Astrocyte (in vitro differentiated cells and primary cell): ENCODE data around the gene KCNQ1. TPM values are rescaled to one million over a fixed set of nuclear protein-coding genes. Genes with fewer than 3 reads are reported as not detected.

ENCODE experiments used
- DNase-seq: peaks from one replicate; pipeline ENCODE4 v3.0.0-alpha.2; 2010; ENCODE audit warnings: low read depth
- FAIRE-seq: peaks from 2 replicates; lab custom pipeline; 2011; peaks lifted over from hg19 to GRCh38; lab: Jason Lieb, UNC
- H2AFZ ChIP-seq: 2 replicates; pipeline ENCODE4 v1.6.0; 2012; ENCODE audit warnings: low read depth, low read length, inconsistent platforms
- H3K27ac ChIP-seq: 2 replicates; pipeline ENCODE4 v1.5.1; 2011; ENCODE audit warnings: low read depth, low read length, inconsistent platforms
- H3K27me3 ChIP-seq: 2 replicates; pipeline ENCODE4 v1.6.0; 2011; ENCODE audit warnings: low read length, inconsistent platforms; ENCODE audit not compliant: insufficient read depth
- H3K36me3 ChIP-seq: 2 replicates; pipeline ENCODE4 v1.5.1; 2011; ENCODE audit warnings: low read length, inconsistent platforms; ENCODE audit not compliant: insufficient read depth
- H3K4me1 ChIP-seq: 2 replicates; pipeline ENCODE4 v1.5.1; 2011; ENCODE audit warnings: low read length, inconsistent platforms; ENCODE audit not compliant: insufficient read depth
- H3K4me2 ChIP-seq: 2 replicates; pipeline ENCODE4 v1.6.0; 2012; ENCODE audit warnings: low read length, inconsistent platforms
- H3K4me3 ChIP-seq: 2 replicates; pipeline ENCODE4 v1.5.1; 2011; ENCODE audit warnings: low read depth, mild to moderate bottlenecking, low read length, inconsistent platforms; ENCODE audit not compliant: insufficient read depth
- H3K79me2 ChIP-seq: 2 replicates; pipeline ENCODE4 v1.6.0; 2012; ENCODE audit warnings: mild to moderate bottlenecking, low read length, inconsistent platforms; ENCODE audit not compliant: insufficient read depth
- H3K9ac ChIP-seq: 2 replicates; pipeline ENCODE4 v1.6.0; 2012; ENCODE audit warnings: mild to moderate bottlenecking, low read length, inconsistent platforms
- H3K9me3 ChIP-seq: 2 replicates; pipeline ENCODE4 v1.5.1; 2012; ENCODE audit warnings: low read depth, mild to moderate bottlenecking, low read length, inconsistent platforms; ENCODE audit not compliant: insufficient read depth
- H4K20me1 ChIP-seq: 2 replicates; pipeline ENCODE4 v1.6.0; 2012; ENCODE audit warnings: low read length, inconsistent platforms; ENCODE audit not compliant: insufficient read depth
- H3K27ac Mint-ChIP-seq: one replicate; pipeline ENCODE4 v1.8.0; 2021; ENCODE audit warnings: mild to moderate bottlenecking, mixed read lengths; ENCODE audit not compliant: unreplicated experiment
- H3K27me3 Mint-ChIP-seq: one replicate; pipeline ENCODE4 v1.8.0; 2021; ENCODE audit warnings: low read depth, mixed read lengths; ENCODE audit not compliant: unreplicated experiment
- H3K36me3 Mint-ChIP-seq: one replicate; pipeline ENCODE4 v1.8.0; 2021; ENCODE audit warnings: low read depth, mixed read lengths; ENCODE audit not compliant: unreplicated experiment
- H3K4me1 Mint-ChIP-seq: one replicate; pipeline ENCODE4 v1.8.0; 2021; ENCODE audit warnings: low read depth, mixed read lengths; ENCODE audit not compliant: unreplicated experiment
- H3K4me3 Mint-ChIP-seq: one replicate; pipeline ENCODE4 v1.8.0; 2021; ENCODE audit warnings: mild to moderate bottlenecking, moderate library complexity, mixed read lengths; ENCODE audit not compliant: unreplicated experiment
- H3K9me3 Mint-ChIP-seq: one replicate; pipeline ENCODE4 v1.8.0; 2021; ENCODE audit warnings: mild to moderate bottlenecking, mixed read lengths; ENCODE audit not compliant: unreplicated experiment
- CTCF ChIP-seq: IDR thresholded peaks from 2 replicates; pipeline ENCODE4 v1.5.1; 2011; ENCODE audit warnings: low read depth, mild to moderate bottlenecking, inconsistent platforms, low read length, moderate library complexity; ENCODE audit not compliant: insufficient read depth
- EZH2 ChIP-seq: IDR thresholded peaks from 2 replicates; pipeline ENCODE4 v1.6.1; 2012; ENCODE audit warnings: mild to moderate bottlenecking, low read length, inconsistent platforms; ENCODE audit not compliant: insufficient read depth
- total RNA-seq: library from RNA; stranded (reverse); gene quantifications from 2 replicates; pipeline ENCODE4 v1.2.1, GENCODE V29; 2021

KCNQ1 gene
- total RNA-seq, 1 donor from 2014 or later: not detected

DNA sequence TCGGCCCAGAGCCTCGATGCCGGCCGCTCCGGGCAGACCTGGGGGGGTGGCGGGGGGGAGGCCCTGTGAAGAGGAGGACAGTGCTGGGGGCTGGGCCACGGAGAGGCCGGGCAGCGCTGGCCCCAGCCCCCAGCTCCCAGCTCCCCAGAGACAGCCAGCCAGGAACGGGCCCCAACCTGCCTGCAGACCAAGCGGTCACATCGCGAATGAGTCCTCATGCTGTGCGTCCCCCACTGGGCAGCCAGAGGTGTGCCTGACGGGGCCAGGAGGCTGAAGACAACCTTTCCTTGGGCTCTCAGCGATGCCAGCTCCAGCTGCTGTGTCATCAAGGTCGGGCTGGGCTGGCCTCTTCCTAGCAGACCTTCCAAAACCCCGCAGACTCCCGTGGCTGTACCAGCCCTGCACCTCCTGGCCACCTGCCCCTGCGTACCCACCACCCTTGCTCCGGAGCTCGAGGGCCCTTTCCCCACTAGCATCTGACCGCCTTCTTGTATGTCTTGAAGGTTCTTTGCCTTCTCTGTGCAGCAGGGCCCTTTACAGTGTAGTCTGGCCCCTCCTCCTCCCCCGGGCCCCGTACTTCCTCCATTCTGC is 352.4 kb downstream of the KCNQ1 start:
- Histone ChIP-seq H3K4me2 (no peak overlapping the region), H3K27me3 (peaks cover 16% of the 10 kb centered on the region), H4K20me1 (no peaks in the 10 kb centered on the region), H3K4me1 (no peaks in the 10 kb centered on the region), H2AFZ (no peak overlapping the region), H3K4me3 (no peak overlapping the region), H3K79me2 (no peaks in the 10 kb centered on the region), H3K36me3 (no peaks in the 10 kb centered on the region), H3K9ac (no peak overlapping the region), H3K9me3 (no peaks in the 10 kb centered on the region), H3K27ac (no peak overlapping the region)
- TF ChIP-seq CTCF: no peak
- H3K9me3 Mint-ChIP-seq: peaks cover 11% of the 10 kb centered on the region
- H3K27ac Mint-ChIP-seq: no peak overlapping the region
- H3K4me1 Mint-ChIP-seq: no peaks in the 10 kb centered on the region
- FAIRE-seq: no peak
- H3K27me3 Mint-ChIP-seq: peaks cover 48% of the 10 kb centered on the region
- H3K4me3 Mint-ChIP-seq: no peak overlapping the region
- H3K36me3 Mint-ChIP-seq: peaks cover 1% of the 10 kb centered on the region
- no peak for DNase-seq

GRCh38 chr11:2797741-2798361 is 353.0 kb downstream of the KCNQ1 start:
- peaks cover 12% of the 10 kb centered on the region for H3K27me3 ChIP-seq
- no peak overlapping the region for H3K4me3 ChIP-seq
- H3K27ac ChIP-seq: no peak overlapping the region
- Mint-ChIP-seq H3K27me3 (peaks cover 44% of the 10 kb centered on the region), H3K4me3 (no peak overlapping the region), H3K36me3 (peaks cover 1% of the 10 kb centered on the region), H3K4me1 (no peaks in the 10 kb centered on the region), H3K27ac (no peak overlapping the region), H3K9me3 (peaks cover 11% of the 10 kb centered on the region)
- H3K4me1 ChIP-seq: no peaks in the 10 kb centered on the region
- no peak overlapping the region for H3K4me2 ChIP-seq
- no peak overlapping the region for H2AFZ ChIP-seq
- no peaks in the 10 kb centered on the region for H4K20me1 ChIP-seq
- H3K9ac ChIP-seq: no peak overlapping the region
- H3K36me3 ChIP-seq: no peaks in the 10 kb centered on the region
- H3K9me3 ChIP-seq: no peaks in the 10 kb centered on the region
- DNase-seq: no peak
- no peaks in the 10 kb centered on the region for H3K79me2 ChIP-seq
- FAIRE-seq: no peak
- no peak for TF ChIP-seq EZH2
- TF ChIP-seq CTCF: no peak
